ENCODE results near the gene SPINK8.
"Not testable (repeated sequence)": the region's sequence is repeated elsewhere in the genome, so short reads cannot be mapped to it uniquely, and the experiment has no call there.

SPINK8 gene

GRCh38 chr3:48333346-48334245 lies at the start of gene SPINK8:
Gene SPINK8, minus strand, starts transcription at chr3:48333661. Its CDS starts 5,320 bp downstream, at chr3:48328341.
- not testable (repeated sequence) for DNase-seq

- DNase-seq = no peak
Observed at GRCh38 chr3:48372862-48373435, 39.5 kb upstream of the SPINK8 start.

GRCh38 chr3:48372377-48372770 lies 38.9 kb upstream of the SPINK8 start:
- no peak for DNase-seq

GRCh38 chr3:48371651-48372376 lies 38.4 kb upstream of the SPINK8 start, which contains the start of gene FBXW12:
Gene FBXW12, plus strand, starts transcription at chr3:48372219. Its CDS starts 549 bp downstream, at chr3:48372768.
- no peak for DNase-seq

- no peak for DNase-seq
Observed at GRCh38 chr3:48370333-48370713, 36.9 kb upstream of the SPINK8 start.

GRCh38 chr3:48369693-48370332 lies 36.4 kb upstream of the SPINK8 start:
- DNase-seq = no peak

GRCh38 chr3:48367201-48367600 lies 33.7 kb upstream of the SPINK8 start:
- DNase-seq = no peak

GRCh38 chr3:48364840-48365239 lies 31.4 kb upstream of the SPINK8 start:
- no peak for DNase-seq

- DNase-seq = no peak
Observed at GRCh38 chr3:48361928-48362327, 28.5 kb upstream of the SPINK8 start.

- no peak for DNase-seq
Observed at GRCh38 chr3:48356419-48356818, 23.0 kb upstream of the SPINK8 start.

GRCh38 chr3:48353987-48354386 lies 20.5 kb upstream of the SPINK8 start:
- no peak for DNase-seq

- no peak for DNase-seq
Observed at GRCh38 chr3:48352546-48352945, 19.1 kb upstream of the SPINK8 start.

- no peak for DNase-seq
Observed at GRCh38 chr3:48347500-48347899, 14.0 kb upstream of the SPINK8 start.

GRCh38 chr3:48345946-48346572 lies 12.6 kb upstream of the SPINK8 start:
- DNase-seq = no peak

GRCh38 chr3:48344867-48345507 lies 11.5 kb upstream of the SPINK8 start:
- DNase-seq = no peak

GRCh38 chr3:48343432-48343831 lies 10.0 kb upstream of the SPINK8 start:
- DNase-seq = no peak

GRCh38 chr3:48338635-48339034 lies 5.2 kb upstream of the SPINK8 start:
- DNase-seq = no peak

GRCh38 chr3:48337536-48337935 lies 4.1 kb upstream of the SPINK8 start:
- DNase-seq = not testable (repeated sequence)

GRCh38 chr3:48335286-48335685 lies 1.8 kb upstream of the SPINK8 start:
- not testable (repeated sequence) for DNase-seq

- no peak for DNase-seq
Observed at GRCh38 chr3:48334605-48335004, 1.1 kb upstream of the SPINK8 start.

- not testable (repeated sequence) for DNase-seq
Observed at GRCh38 chr3:48331706-48332435, 1.6 kb downstream of the SPINK8 start.

Measured in CD4-positive, alpha-beta T cell treated with Interleukin-1 beta for 1 hour (primary cell).